GM03348 (cell line): ENCODE data around the gene MS4A6E.
A peak's percentile ranks its signal among the peaks of the same experiment; 100 is the strongest.
"Not testable (repeated sequence)": the region's sequence is repeated elsewhere in the genome, so short reads cannot be mapped to it uniquely, and the experiment has no call there.

Source experiments
- DNase-seq: peaks from one replicate; pipeline ENCODE4 v3.0.0; 2012; ENCODE audit warnings: low spot score

MS4A6E gene, protein sequence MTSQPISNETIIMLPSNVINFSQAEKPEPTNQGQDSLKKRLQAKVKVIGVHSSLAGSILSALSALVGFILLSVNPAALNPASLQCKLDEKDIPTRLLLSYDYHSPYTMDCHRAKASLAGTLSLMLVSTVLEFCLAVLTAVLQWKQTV

DNA sequence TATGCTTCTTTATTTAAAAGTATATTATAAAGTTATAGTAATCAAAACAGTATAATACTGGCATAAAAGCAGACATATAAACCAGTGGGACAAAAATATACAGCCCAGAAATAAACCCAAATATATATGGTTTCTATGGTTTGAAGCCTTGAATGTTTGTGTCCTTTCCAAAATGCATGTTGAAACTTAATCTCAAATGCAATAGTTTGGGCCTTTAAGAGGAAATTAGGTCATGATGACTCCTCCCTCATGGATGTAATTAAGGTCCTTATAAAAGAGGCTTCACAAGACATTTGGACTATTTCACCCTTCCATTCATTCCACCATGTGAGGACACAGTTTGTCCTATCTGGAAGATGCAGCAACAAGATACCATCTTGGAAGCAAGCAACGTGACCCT, at the start of gene MS4A6E:
Gene MS4A6E (plus strand): TSS at position 301 of the 400 bp plus-strand sequence. CDS start 7,641 bp downstream, outside the sequence.
- no peak for DNase-seq

DNA sequence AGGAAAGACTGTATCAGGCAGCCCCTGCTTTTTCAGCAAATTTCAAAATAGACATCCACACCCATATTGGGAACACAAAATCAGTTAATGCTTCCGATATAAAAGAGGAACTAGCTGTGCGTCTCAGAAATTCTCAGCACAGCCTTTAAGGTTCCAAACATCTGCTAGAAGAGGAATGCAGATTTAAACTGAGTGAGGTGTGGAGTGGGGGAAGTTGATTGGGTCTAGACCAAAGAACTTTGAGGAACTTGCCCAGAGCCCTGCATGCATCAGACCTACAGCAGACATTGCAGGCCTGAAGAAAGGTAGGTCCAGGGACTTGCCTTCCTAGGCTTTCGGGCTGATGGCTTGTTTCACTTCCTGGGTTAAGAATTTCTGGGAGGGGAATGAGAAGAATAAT, 46.6 kb upstream of the MS4A6E start, which contains the start of gene MS4A4A:
Gene MS4A4A (plus strand): TSS at position 255 of the 400 bp plus-strand sequence. CDS start 10 bp downstream, at position 265.
- no peak for DNase-seq

DNA sequence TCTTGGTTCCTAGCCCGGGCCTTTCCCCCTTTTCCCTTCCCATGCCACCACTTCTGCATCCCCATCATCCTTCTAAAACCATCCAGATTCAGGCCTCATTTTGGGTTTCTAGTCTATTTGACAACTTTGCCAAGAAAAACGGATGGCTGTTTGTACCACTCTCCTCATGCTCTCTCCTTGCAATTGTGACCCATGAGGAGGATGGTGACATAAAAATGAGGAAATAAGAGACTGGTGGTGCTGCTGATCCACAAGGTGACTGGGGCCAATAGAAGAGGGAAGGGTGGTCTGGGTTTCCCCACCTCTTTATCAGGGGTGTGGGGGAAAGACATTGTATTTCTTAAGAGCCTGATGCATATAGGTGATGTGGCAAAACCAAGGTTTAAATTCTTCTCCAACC, 45.6 kb upstream of the MS4A6E start:
- DNase-seq: no peak

DNA sequence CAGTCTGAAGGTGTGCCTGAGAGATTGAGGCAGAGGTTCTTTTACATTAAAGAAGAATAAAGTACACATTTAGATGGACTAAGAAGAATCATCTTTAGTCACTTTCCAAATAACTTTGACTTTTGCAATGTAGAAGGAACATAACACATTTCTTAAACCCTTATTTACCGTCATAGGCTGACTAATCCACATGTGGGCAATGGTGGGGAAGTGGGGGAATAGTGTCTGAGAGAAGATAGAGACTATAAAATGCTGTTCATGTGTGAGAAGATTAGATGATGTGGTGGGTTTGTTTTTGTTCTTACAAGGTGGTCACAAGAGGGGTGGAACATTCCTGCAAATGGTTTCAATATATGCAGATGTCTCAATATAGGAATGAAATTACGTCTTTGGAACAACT, 44.8 kb upstream of the MS4A6E start:
- no peak for DNase-seq

DNA sequence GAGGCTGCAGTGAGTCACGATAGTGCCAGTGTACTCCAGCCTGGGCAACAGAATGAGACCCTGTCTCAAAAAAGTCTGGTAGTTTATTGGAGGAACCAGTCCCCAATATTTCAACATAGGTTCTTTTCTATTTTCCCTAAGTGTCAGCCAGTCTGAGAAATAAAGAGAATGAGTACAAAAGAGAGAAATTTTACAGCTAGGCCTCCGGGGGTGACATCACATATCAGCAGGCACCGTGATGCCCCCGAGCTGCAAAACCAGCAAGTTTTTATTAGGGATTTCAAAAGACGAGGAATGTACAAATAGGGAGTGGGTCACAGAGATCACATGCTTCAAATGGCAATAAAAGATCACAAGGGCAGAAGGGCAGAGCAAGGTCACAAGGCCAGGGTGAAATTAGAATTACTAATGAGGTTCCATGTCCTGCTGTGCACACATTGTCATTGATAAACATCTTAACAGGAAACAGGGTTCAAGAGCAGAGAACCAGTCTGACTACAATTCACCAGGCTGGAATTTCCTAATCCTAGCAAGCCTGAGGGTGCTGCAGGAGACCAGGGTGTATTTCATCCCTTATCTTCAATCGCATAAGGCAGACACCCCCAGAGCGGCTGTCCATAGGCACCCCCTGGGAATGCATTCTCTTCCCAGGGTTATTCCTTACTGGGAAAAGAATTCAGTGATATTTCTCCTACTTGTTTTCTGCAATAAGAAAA, 41.5 kb upstream of the MS4A6E start:
- not testable (repeated sequence) for DNase-seq

DNA sequence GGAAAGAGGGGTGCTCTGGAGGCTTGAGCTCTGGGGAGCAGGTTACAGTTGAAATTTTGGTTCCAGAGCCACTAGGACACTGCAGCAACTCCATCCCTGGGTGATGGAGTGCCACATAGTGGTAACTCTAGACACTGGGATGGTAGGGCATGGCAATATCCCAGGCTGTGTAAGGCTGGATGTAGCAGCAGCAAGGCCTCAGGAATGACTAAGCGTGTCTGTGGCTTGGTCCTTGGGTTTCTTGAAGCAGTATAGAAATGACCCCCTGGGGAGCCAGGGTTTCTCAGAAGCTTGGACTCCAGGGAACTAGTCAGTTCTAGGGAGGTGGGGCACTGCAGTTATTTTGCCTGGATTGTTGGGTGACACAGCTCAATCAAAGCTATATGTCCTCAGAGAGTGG, 38.5 kb upstream of the MS4A6E start:
- DNase-seq: no peak

DNA sequence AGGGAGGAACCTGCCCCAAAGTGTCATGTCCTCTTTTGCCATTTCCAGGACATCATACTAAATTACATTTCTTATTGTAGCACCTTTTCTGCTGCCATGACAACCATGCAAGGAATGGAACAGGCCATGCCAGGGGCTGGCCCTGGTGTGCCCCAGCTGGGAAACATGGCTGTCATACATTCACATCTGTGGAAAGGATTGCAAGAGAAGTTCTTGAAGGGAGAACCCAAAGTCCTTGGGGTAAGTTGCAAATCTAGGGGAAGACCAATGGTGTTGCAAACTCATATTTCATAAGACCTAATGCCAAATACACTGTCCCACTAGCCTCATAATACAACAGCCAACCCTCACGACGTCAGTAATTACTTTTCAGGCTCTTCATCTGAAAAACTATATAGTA, 34.9 kb upstream of the MS4A6E start:
- DNase-seq: no peak

DNA sequence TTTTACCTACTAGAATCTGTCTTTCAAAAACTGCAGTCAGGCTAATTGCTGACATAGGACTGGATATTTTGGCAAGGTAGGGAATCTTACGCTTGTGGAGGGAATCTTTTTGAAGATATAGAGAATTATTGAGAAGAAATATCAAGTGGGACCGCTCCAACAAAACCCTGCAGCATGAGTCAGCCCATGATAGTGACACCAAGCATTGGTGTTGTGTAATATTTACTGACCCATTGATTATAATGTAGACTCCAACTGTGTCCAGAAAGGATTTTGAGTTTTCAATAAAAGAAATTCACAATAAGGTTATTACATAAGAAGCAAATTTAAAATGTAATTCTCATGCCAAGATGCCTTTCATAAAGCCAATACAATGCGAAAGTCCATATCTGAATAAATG, 25.9 kb upstream of the MS4A6E start:
- DNase-seq: no peak

DNA sequence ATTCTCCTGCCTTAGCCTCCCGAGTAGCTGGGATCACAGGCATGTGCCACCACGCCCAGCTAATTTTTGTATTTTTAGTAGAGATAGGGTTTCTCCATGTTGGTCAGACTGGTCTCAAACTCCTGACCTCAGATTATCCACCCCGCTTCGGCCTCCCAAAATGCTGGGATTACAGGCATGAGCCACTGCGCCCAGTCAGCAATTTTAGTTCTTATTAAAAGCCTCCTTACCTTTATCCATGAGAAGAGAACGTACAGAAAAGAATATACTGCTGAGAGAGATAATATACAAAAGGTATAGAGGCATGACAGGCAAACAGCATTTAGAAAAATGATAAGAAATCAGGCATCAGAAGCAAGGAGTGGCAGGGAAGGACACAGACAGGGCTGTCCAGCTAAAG, 25.2 kb upstream of the MS4A6E start:
- not testable (repeated sequence) for DNase-seq

DNA sequence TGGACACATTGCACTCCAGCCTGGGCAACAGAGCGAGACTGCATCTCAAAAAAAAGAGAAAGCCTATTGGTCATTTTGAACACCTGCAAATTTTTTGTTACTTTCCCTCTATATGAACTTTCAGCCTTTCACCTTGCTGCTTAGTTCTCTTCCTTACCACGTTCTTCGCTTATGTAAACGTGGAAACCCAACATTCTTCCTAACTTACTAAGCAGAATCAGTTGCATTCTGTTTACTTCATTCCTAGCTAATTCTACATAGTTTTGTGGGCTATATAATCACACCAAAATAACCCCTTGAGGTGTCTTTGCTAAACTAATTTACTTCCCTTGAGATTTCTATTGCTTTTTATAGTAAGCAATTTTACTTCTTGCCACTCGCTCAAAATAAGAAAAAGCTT, 23.4 kb upstream of the MS4A6E start:
- no peak for DNase-seq

DNA sequence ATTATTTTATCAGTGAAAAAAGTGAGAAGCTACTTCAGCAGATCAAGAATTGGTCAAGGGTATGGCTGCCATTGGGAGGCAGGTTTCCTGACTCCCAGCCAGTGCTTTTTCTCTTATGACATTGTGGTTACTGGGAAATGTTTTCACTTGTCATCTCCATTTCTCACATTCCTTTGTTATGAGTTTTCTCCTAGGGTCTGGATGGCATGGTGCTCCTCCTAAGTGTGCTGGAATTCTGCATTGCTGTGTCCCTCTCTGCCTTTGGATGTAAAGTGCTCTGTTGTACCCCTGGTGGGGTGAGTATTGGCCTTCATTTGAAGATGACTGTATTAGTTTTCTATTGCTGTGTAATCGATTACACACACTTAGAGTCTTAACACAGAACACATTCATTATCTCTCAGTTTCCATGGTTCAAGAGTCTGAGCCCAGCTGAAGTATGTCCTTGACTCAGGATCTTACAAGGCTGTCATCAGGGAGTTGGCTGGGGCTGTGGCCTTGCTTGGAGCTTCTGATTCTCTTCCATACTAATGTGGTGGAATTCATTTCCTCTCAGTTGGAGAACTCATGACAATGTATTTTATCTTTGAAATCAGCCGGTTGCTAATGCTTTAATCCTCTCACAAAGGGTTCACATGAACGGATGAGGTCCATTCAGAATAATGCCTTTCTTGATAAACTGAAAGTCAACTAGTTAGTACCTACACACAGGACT, 21.0 kb upstream of the MS4A6E start:
- no peak for DNase-seq

DNA sequence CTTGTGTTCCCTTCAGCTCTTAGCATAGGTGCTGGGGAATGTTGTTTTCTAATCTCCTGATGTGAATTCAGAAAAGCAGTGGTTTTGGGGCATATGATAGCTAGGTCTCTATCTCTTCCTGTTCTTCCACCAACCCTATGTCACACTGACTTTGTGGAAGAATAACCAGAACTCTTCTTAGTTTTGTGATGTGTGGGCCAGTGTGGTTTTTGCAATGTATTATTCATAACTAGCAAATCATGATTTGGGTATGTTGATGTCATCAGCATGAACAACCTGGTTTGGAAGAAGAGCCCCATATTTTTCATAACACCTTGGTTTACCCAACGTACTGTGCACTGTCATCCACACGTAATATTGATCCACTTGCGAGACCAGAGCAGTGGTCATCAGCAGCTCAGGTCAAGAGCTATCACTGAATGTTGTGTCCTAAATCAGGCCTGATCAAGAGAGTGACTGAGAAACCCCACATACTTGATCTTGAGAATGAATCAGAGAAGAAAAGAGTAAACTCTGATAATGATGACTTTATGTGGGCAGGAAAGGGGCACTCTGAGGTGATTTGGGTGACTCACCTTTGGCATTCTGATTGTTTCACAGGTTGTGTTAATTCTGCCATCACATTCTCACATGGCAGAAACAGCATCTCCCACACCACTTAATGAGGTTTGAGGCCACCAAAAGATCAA, 19.4 kb upstream of the MS4A6E start:
- DNase-seq: no peak

DNA sequence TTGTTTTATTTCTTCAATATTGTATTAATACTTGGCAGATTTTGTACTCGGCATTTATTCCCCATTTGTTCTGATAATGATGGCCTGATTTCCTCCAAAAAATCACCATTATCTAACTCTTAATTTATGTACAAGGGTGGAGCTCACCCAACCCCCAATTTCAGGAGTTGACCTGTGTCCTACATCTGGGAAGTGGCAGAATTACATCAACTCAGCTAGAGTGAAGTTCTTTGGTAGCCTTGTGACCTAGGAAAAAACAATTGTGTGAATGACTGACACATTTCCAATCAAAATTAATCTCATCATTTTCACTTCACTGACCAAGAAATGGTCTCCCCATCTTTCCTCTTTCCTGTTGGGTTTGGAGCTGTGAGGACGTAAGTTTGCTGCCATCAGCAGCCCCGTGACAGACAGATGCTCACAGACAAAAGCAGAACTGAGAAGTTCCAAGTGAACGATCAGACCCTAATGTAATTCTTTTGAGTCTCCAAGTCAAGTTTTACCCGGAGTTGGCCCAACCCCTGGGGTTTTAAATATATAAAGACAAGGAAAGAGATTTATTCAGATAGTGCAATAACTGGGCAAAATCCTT, 16.6 kb upstream of the MS4A6E start:
- no peak for DNase-seq

DNA sequence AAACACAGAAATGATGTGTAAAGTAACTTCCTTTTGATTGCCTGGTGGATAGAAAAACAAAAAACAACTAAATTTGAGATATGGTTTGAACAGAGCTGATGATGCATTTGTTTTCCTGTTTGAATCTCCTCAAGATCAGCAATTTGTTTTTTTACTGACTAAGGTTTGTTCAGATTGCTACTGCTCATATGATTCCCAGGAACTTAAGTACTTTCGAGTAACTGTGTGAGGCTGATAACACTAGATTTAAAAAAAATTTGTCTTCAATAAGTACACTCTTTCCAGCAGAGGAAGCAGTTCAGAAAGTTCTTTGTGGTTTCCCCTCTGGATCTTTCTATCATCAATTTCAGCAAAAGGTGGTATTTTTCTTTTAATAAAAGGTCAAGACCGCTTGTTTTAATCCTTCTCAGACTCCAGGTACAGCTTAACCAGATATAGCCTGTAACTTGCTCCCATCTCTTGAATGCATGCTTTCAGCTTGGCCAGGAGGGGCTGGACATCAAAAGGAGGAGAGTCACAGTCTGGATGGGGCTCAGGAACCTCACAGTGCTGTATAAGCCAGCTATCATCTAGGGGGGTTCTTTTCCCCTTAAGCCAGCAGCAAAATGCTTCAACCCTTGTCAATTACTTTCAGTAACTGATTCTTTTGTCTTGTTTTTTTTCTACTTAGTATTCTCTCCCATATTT, 12.3 kb upstream of the MS4A6E start:
- no peak for DNase-seq

DNA sequence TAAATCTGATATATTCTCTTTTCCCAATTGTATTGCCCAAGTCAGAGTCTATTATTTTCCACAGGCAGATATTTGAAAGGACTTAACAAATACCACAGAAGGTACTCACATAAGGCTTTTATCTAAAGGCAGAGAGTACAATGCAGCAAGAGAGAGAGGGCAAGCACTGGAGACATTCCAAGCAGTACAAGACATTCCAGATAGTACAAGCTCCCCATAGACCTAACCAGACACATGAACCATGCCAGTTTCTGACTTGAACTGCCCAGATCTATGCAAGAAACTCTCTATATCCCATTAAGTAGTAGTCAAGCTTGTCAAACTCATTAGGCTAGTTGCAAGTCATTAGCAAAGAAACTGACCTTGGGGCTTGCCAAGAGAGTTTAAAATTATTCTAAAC, 11.2 kb upstream of the MS4A6E start:
- DNase-seq: no peak

DNA sequence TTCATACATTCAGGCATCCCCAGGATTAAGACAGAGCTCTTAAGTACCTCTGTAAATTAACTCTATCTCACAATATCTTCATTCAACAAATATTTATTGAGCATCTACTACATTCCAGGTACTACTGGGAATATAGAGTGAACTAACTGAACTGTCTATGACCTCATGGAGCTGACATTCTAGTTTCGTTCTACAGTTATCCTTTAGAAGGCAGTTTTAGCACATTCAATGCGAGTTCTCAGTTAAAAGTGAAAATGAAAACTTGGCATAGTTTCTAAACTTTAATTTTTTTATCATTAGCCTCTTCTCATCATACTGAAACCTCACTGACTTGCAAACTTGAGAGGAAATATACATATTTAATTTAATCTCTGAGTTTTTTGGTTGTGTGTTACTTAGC, 10.7 kb upstream of the MS4A6E start:
- DNase-seq: no peak

DNA sequence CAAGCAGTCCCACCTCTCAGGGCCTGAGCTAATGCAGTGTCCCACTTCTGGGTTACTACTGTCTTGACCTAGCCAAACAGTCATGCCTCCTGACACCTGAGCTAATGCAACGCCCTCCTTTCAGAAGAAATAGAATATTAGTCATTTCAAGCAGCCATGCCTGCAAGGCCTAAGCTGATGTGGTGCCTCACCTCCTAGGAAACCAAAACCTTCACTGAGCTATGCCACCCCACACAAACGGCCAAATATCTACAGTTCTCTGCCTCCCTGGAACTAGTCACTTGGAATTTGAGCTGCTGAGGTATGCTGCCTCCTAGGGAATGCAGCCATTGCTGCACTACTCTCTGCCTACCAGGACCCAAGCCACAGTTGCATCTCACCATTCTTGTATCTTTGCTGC, 8.3 kb upstream of the MS4A6E start:
- no peak for DNase-seq

DNA sequence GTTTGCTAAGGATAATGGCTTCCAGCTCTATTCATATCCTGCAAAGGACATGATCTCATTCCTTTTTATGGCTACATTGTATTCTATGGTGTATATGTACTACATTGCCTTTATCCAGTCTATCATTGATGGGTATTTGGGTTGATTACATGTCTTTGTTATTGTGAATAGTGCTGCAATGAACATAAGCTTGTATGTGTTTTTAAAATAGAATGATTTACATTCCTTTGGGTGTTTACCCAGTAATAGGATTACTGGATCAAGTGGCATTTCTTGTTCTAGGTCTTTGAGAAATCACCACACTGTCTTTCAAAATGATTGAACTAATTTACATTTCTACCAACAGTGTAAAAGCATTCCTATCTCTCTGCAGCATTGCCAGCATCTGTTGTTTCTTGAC, 6.0 kb upstream of the MS4A6E start:
- no peak for DNase-seq

DNA sequence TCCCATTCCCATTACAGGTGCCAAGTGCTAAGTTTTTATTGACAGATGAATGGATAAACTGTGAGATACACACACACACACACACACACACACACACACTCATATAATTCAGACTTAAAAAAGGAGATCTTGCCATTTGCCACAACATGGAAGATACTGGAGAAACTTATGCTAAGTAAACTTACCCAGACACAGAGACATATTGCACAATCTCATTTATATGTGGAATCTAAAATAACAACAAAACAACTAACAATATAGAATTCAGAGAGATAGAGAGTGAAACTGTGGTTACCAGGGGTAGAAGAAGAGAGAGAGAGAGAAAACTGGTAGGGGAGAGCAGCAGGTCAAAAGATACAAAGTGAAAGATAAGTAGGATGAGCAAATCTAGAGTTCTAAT, 1.4 kb downstream of the MS4A6E start:
- DNase-seq: no peak

DNA sequence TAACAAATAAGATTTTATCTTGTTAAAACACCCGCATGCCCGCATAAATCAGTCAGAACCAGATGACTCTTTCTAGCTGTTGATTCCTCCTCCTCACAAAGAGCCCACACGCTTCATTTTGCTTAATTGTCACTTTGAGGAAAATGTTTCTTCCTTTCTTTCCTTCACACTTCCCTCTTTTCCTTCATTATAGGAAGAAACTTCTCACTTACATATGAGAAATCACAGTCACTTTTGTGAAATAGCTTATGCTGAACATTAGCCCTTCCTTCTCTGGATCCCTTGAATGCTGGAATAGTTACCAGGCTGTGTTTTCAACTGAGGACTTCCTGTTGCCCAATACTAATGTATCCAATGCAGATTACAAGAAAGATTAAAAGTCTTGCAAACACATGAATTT, 5.8 kb downstream of the MS4A6E start:
- no peak for DNase-seq

DNA sequence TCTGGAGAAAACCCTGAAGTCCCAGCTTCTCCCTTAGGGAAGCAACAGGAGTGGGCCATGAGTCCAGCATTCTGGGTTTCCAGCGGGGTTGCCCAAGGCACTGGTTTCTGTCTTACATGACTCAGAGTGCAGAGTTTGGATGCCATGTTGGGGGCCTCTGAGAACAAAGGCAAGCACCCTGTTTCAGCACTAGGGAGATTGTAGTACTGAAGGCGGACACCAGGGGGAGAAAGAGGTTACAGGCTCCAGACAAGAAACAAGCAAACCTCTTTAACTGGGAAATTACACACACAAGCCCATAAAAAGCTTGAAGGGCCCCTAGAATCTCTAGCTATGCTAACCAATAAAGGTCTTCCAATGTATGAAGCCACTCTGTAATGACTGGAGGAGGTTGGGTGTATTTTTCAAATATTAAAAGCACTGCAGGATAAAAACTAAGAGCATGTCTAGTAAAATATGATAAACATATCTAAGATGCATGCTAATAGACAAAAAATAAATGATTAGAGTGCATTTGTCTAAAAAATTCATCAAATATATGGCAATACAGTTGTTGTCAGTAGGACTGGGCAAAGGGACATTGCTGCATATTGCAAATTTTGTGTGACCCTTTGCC, 7.1 kb downstream of the MS4A6E start:
- DNase-seq: peak; percentile 61
